Medulla oblongata (tissue), 1 donor: ENCODE measurements around the gene NISCH.

Experiments
- DNase-seq: peaks from one replicate; pipeline ENCODE4 v3.0.0-alpha.2; 2015; ENCODE audit errors: extremely low spot score

NISCH gene

DNA sequence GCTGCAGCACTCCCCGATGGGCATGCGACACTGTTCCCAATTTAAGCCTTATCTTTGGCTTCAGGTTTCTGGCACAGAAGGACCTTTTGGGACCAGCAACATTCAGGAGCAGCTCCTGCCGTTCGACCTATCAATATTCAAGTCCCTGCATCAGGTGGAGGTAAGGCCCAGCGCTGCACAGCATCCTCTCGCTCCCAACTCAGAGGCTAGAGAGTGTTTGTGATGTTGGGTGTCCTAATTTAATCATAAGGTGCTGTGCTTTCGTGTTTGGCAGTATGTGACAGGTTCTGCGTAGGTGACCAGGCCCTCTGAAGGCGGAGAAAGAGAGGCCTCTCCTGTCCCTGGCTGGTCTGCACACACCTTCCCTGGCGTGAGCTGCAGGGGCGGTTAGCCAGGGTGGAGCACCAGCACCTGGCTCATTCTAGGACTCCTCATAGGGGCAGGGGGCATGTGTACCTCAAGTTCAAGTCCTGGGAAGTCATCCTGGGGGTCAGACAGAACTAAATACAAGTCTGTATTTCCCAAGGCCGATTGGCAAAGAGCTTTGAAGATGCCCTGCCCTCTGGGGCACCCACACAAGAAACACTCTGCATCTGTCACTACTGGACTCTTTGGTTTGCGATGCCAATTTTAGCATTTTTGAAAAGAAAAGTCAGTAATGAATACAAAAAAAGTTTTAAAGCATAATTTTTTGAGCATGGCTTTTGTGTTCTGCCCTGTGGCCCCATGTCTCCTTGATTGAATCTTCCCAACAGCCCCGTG lies 17.0 kb downstream of the NISCH start:
- DNase-seq: no peak

- no peak for DNase-seq
Observed at GRCh38 chr3:52473026-52473425, 17.6 kb downstream of the NISCH start.

- no peak for DNase-seq
Observed at GRCh38 chr3:52477076-52477795, 21.8 kb downstream of the NISCH start.

- DNase-seq: no peak
Observed at GRCh38 chr3:52477796-52478095, 22.3 kb downstream of the NISCH start.

DNA sequence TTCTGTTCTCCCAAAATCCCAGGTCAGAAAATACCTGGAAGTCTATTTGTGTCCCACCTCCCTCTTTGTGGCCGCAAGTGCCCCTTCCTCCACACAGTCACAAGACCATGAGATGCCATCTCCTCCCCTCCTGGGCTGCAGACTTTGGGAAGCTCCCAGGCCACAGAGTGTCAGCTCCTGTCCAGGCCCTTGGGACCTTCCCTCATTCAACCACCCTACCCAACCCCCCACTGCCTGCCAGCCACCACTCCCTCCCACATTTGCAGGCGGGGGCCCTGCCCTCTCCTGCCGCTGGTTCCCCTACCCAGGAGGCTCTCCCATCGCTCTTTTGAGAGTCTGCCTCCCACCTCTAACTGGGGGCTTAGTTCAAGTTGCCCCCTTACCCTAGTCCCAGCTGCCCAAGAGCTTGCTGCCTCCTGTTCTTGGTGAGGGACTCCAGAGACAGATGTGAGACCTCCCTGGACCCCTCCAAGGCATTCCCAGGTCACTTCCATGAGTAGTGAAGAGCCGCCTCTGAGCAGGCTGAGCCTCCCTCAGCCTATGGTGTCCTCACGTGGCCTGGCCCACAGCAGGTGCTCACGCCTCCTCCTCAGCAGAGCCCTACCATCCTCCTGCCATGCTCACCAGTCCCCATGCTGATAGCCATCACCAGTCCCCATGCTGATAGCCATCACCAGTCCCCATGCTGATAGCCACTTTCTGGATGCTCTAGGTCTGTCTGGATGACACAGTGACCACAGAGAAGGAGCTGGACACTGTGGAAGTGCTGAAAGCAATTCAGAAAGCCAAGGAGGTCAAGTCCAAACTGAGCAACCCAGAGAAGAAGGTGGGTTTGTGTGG lies 23.9 kb downstream of the NISCH start:
- no peak for DNase-seq

GRCh38 chr3:52479877-52480575 lies 24.6 kb downstream of the NISCH start:
- DNase-seq: no peak

- DNase-seq: no peak
Observed at GRCh38 chr3:52480768-52481715, 25.6 kb downstream of the NISCH start.

DNA sequence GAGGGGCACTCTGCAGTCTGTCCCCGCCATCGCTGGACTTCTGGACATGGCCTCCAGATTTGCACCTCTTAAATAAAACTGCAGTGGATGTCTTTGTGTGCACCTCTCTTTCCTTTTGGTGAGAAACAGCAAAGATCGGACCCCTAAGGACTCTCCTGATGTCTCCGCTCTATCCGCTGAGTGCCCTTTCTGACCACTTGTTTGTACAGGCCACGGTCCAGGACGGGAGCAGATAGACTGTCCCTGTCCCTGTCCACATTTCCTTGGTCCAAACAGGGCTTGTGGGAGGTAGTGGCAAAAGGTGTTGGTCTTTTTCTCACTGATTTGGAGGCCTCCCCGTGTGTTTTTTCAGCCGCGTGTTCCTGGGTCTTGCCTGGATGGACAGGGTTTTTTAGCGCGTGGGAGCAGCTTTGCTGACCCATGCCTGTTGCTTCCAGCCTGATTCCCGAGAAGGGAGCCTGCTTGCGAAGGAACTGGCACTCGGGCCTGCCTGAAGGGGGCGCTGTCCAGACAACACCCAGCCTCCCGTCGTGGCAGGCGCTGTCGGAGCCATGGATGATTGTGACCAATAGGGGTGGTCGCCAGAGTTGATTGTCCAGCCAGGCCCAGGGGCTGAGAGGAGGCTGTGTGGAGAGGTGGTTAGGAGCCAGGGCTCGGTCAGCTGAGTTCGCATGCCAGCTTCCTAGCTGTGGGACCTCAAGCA lies 26.6 kb downstream of the NISCH start:
- DNase-seq: no peak

DNA sequence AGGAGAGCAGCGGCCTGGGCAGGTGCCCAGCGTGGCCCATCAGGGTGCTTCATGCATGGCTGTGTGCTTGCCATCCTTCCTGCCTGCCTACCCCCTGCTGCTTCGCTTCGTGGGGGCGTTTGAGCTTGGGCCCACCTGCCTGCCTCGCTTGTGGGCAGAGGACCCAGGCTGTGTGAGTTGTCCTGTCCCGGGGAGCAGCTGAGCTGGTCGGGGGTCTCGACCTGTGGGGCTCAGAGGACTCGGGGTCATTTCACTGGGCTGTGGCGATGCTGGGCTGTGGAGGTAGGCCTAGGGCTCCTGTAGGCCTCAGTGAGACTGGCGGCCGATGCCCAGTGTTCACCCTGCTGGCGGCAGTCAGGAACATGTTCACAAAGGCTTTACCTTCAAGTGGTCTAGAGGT lies 27.7 kb downstream of the NISCH start:
- DNase-seq: no peak

GRCh38 chr3:52483577-52484381 lies 28.4 kb downstream of the NISCH start:
- DNase-seq: peak; percentile 56

GRCh38 chr3:52484680-52485461 lies 29.5 kb downstream of the NISCH start:
- no peak for DNase-seq

- DNase-seq: no peak
Observed at GRCh38 chr3:52487050-52487787, 31.8 kb downstream of the NISCH start.

DNA sequence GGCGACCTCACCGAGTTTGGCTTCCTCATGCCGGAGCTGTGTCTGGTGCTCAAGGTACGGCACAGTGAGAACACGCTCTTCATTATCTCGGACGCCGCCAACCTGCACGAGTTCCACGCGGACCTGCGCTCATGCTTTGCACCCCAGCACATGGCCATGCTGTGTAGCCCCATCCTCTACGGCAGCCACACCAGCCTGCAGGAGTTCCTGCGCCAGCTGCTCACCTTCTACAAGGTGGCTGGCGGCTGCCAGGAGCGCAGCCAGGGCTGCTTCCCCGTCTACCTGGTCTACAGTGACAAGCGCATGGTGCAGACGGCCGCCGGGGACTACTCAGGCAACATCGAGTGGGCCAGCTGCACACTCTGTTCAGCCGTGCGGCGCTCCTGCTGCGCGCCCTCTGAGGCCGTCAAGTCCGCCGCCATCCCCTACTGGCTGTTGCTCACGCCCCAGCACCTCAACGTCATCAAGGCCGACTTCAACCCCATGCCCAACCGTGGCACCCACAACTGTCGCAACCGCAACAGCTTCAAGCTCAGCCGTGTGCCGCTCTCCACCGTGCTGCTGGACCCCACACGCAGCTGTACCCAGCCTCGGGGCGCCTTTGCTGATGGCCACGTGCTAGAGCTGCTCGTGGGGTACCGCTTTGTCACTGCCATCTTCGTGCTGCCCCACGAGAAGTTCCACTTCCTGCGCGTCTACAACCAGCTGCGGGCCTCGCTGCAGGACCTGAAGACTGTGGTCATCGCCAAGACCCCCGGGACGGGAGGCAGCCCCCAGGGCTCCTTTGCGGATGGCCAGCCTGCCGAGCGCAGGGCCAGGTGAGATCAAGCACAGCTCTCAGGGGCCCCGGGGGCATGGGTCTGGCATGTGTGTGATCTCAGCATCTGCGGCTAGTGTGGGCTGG lies 32.6 kb downstream of the NISCH start:
- DNase-seq: no peak

DNA sequence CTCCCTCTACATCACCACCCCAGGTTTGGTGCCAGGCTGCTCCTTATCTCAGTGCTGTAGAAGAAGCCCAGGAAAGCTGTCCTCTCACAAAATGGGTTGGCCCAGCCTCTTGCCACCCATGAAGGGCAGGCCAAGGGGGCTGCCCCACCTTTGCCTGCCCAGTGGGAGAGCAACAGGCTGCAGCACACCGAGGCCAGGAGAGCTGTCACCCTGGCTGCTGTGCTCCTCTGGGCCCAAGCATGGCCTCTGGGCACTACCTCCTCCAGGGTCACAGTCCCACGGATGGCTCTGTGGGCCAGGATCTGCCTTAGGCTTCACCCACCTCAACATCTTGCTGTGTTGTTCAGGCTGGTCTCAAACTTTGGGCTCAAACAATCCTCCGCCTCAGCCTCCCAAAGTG lies 33.3 kb downstream of the NISCH start:
- no peak for DNase-seq

DNA sequence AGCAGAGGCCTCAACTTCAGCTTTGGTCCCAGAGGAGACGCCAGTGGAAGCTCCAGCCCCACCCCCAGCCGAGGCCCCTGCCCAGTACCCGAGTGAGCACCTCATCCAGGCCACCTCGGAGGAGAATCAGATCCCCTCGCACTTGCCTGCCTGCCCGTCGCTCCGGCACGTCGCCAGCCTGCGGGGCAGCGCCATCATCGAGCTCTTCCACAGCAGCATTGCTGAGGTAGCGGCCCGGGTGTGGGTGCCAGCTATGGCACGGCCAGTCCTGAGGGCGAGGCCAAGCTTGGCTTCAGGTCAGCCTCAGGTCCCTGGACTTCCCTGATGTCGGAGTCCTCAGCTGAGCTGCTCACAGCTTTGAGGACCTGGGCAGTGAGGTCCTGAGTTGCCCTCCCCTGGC lies 34.0 kb downstream of the NISCH start:
- DNase-seq: no peak

- no peak for DNase-seq
Observed at GRCh38 chr3:52490035-52490938, 34.9 kb downstream of the NISCH start.
